Adrenal gland (tissue), 5 donors: ENCODE data around the gene SSBP3.

ENCODE experiments used
- CTCF ChIP-seq, 6 experiments: fragments of 450-650 bp in 4 of 6; fragments of 200-600 bp in 2 of 6; sonication (generic) in 1 of 6; IDR thresholded peaks; 1 replicate in 5 of 6; 2 replicates in 1 of 6; pipeline versions ENCODE4 v1.5.1 to v1.8.0; 2016 to 2021; ENCODE audit warnings: antibody characterized with exemption in 6 of 6, mild to moderate bottlenecking in 2 of 6, moderate library complexity in 1 of 6
- POLR2A ChIP-seq, 2 donors: fragments of 450-650 bp; IDR thresholded peaks; one replicate each; pipeline ENCODE4 v1.6.1; 2017; ENCODE audit warnings: antibody characterized with exemption in 2 of 2, mild to moderate bottlenecking in 2 of 2, moderate library complexity in 1 of 2
- donor health status: DM: no; HTN: no; CAD: no.

GRCh38 chr1:54244655-54245054 is 161.5 kb downstream of the SSBP3 start:
- TF ChIP-seq CTCF (IDR thresholded peaks at IDR 0.05): no peak
- TF ChIP-seq POLR2A (IDR thresholded peaks at IDR 0.05): no peak
